Breast epithelium (tissue), 4 donors: ENCODE measurements around the gene ICOSLG. TPM values are rescaled to one million over a fixed set of nuclear protein-coding genes. Genes with fewer than 3 reads are reported as not detected.

Experiments
- DNase-seq, 2 donors: peaks; one replicate each; pipeline ENCODE4 v3.0.0-alpha.2; 2019; ENCODE audit warnings: low spot score in 2 of 2
- H3K27ac ChIP-seq, 2 donors: fragments of 200-600 bp; sonication (generic) in 1 of 2; one replicate each; pipeline ENCODE4 v1.5.1; 2016 to 2019; ENCODE audit warnings: mild to moderate bottlenecking in 1 of 2
- H3K27me3 ChIP-seq, 2 donors: fragments of 200-600 bp; sonication (generic) in 1 of 2; one replicate each; pipeline versions ENCODE4 v1.5.1 to v1.6.0; 2017 to 2019; ENCODE audit warnings: control low read depth in 1 of 2, mild to moderate bottlenecking in 1 of 2
- H3K36me3 ChIP-seq: fragments of 200-600 bp; one replicate; pipeline ENCODE4 v1.5.1; 2019
- H3K4me1 ChIP-seq, 2 donors: fragments of 200-600 bp; sonication (generic); one replicate each; pipeline ENCODE4 v1.5.1; 2016 to 2019; ENCODE audit warnings: control low read depth in 1 of 2
- H3K4me3 ChIP-seq, 3 donors: fragments of 200-600 bp; sonication (generic); 1 replicate in 2 of 3; 2 replicates in 1 of 3; pipeline ENCODE4 v1.5.1; 2016 to 2019; ENCODE audit warnings: mild to moderate bottlenecking in 3 of 3, moderate library complexity in 2 of 3
- H3K9me3 ChIP-seq, 2 donors: fragments of 200-600 bp; sonication (generic) in 1 of 2; one replicate each; pipeline ENCODE4 v1.5.1; 2016 to 2019; ENCODE audit warnings: control low read depth in 1 of 2
- CTCF ChIP-seq, 3 donors: fragments of 450-650 bp; IDR thresholded peaks; one replicate each; pipeline ENCODE4 v1.5.1; 2016 to 2017; ENCODE audit warnings: antibody characterized with exemption in 3 of 3, mild to moderate bottlenecking in 3 of 3, moderate library complexity in 3 of 3
- POLR2A ChIP-seq: fragments of 450-650 bp; IDR thresholded peaks from one replicate; pipeline ENCODE4 v1.6.1; 2016; ENCODE audit warnings: antibody characterized with exemption, mild to moderate bottlenecking, moderate library complexity
- POLR2AphosphoS5 ChIP-seq, 3 donors: sonication (generic); formaldehyde crosslinking; IDR thresholded peaks; one replicate each; pipeline ENCODE4 v1.6.1; 2017; ENCODE audit warnings: antibody characterized with exemption in 3 of 3
- intact Hi-C: fragments of 100-400 bp; cut with DNase I; formaldehyde crosslinking; loops from one replicate; pipeline ENCODE4 v1.15.1; 2023; ENCODE audit warnings: low total_unique reads
- total RNA-seq, 3 donors: library from RNA; depleted of rRNA; stranded (reverse); fragments of >200 nt; gene quantifications; one replicate each; pipeline ENCODE4 v1.1.0, GENCODE V29; 2016

The ICOSLG gene
- total RNA-seq, 3 donors from 2014 or later, result 0.80 to 4.2 (median 2.6) TPM

- DNase-seq, result no peak
- intact Hi-C loops, result no loop called here
- Histone ChIP-seq H3K27me3 (no peaks in the 10 kb centered on the region), H3K36me3 (no peaks in the 10 kb centered on the region), H3K9me3 (no peaks in the 10 kb centered on the region), H3K4me1 (no peaks in the 10 kb centered on the region), H3K27ac (no peak overlapping the region), H3K4me3 (no peak overlapping the region)
- TF ChIP-seq CTCF (IDR thresholded peaks at IDR 0.05), result no peak
- no peak for TF ChIP-seq POLR2A
- no peak for TF ChIP-seq POLR2AphosphoS5 (IDR thresholded peaks at IDR 0.05)
These were observed 31.0 kb upstream of the ICOSLG start for GRCh38 chr21:44271558-44272283.

GRCh38 chr21:44269090-44269489, 28.3 kb upstream of the ICOSLG start:
- intact Hi-C loops, result no loop called here
- no peaks in the 10 kb centered on the region for H3K9me3 ChIP-seq
- no peak overlapping the region for H3K4me3 ChIP-seq
- H3K36me3 ChIP-seq, result no peaks in the 10 kb centered on the region
- H3K27me3 ChIP-seq, result no peaks in the 10 kb centered on the region
- H3K27ac ChIP-seq, result no peak overlapping the region
- no peak for DNase-seq
- H3K4me1 ChIP-seq, result no peaks in the 10 kb centered on the region
- TF ChIP-seq CTCF (IDR thresholded peaks at IDR 0.05) (no peak), POLR2AphosphoS5 (IDR thresholded peaks at IDR 0.05) (no peak), POLR2A (no peak)

- Histone ChIP-seq H3K4me3 (no peak overlapping the region), H3K9me3 (no peaks in the 10 kb centered on the region), H3K36me3 (no peaks in the 10 kb centered on the region), H3K4me1 (no peaks in the 10 kb centered on the region), H3K27me3 (no peaks in the 10 kb centered on the region), H3K27ac (no peak overlapping the region)
- DNase-seq, result no peak
- intact Hi-C loops, result no loop called here
- TF ChIP-seq POLR2A (no peak), POLR2AphosphoS5 (IDR thresholded peaks at IDR 0.05) (no peak), CTCF (IDR thresholded peaks at IDR 0.05) (no peak)
These were observed 27.0 kb upstream of the ICOSLG start for GRCh38 chr21:44267655-44268142.

- no peak for TF ChIP-seq POLR2A
- TF ChIP-seq POLR2AphosphoS5 (IDR thresholded peaks at IDR 0.05), result no peak
- TF ChIP-seq CTCF (IDR thresholded peaks at IDR 0.05), result no peak
- no peaks in the 10 kb centered on the region for H3K4me1 ChIP-seq
- H3K4me3 ChIP-seq, result no peak overlapping the region
- no peak for DNase-seq
- H3K36me3 ChIP-seq, result no peaks in the 10 kb centered on the region
- no peak overlapping the region for H3K27ac ChIP-seq
- intact Hi-C loops, result no loop called here
- no peaks in the 10 kb centered on the region for H3K9me3 ChIP-seq
- H3K27me3 ChIP-seq, result no peaks in the 10 kb centered on the region
These were observed 25.1 kb upstream of the ICOSLG start for GRCh38 chr21:44265734-44266270.

GRCh38 chr21:44263768-44264167, 23.0 kb upstream of the ICOSLG start:
- H3K4me3 ChIP-seq, result no peak overlapping the region
- H3K36me3 ChIP-seq, result no peaks in the 10 kb centered on the region
- TF ChIP-seq CTCF (IDR thresholded peaks at IDR 0.05) (no peak), POLR2AphosphoS5 (IDR thresholded peaks at IDR 0.05) (no peak), POLR2A (no peak)
- no peaks in the 10 kb centered on the region for H3K4me1 ChIP-seq
- H3K27ac ChIP-seq, result no peak overlapping the region
- H3K9me3 ChIP-seq, result no peaks in the 10 kb centered on the region
- no peak for DNase-seq
- intact Hi-C loops, result no loop called here
- H3K27me3 ChIP-seq, result no peaks in the 10 kb centered on the region
